PFSK-1 (cell line): ENCODE results near the gene ABCB7.

Experiments used
- FOXP2 ChIP-seq: optimal IDR thresholded peaks from 2 replicates; pipeline ENCODE3; 2011; ENCODE audit warnings: borderline replicate concordance, control low read depth, inconsistent platforms; ENCODE audit not compliant: insufficient read depth; ENCODE audit errors: extremely low read length, extremely low read depth
- POLR2AphosphoS5 ChIP-seq: IDR thresholded peaks from 2 replicates; pipeline ENCODE4 v1.6.1; 2012; ENCODE audit warnings: low read depth, mild to moderate bottlenecking, control low read depth, low read length, moderate library complexity
- SIN3A ChIP-seq: IDR thresholded peaks from 2 replicates; pipeline ENCODE4 v1.6.1; 2012; ENCODE audit warnings: mild to moderate bottlenecking, low read length, moderate library complexity, borderline replicate concordance; ENCODE audit not compliant: insufficient read depth
- TAF1 ChIP-seq: IDR thresholded peaks from 2 replicates; pipeline ENCODE4 v1.6.1; 2012; ENCODE audit warnings: low read length, control low read depth, borderline replicate concordance; ENCODE audit not compliant: insufficient read depth
- TF ChIP-seq, protein P1 (sequence below), 2 experiments: IDR thresholded peaks; 2 replicates each; pipeline versions ENCODE4 v1.6.1 to v1.8.0; 2011 to 2012; ENCODE audit warnings: low read depth in 2 of 2, low read length in 2 of 2, control low read depth in 1 of 2, inconsistent platforms in 1 of 2, mild to moderate bottlenecking in 1 of 2, moderate library complexity in 1 of 2; ENCODE audit not compliant: insufficient read depth in 1 of 2

ABCB7 gene

GRCh38 chrX:75051047-75051446 is 105.0 kb downstream of the ABCB7 start:
- TF ChIP-seq, protein P1, sequence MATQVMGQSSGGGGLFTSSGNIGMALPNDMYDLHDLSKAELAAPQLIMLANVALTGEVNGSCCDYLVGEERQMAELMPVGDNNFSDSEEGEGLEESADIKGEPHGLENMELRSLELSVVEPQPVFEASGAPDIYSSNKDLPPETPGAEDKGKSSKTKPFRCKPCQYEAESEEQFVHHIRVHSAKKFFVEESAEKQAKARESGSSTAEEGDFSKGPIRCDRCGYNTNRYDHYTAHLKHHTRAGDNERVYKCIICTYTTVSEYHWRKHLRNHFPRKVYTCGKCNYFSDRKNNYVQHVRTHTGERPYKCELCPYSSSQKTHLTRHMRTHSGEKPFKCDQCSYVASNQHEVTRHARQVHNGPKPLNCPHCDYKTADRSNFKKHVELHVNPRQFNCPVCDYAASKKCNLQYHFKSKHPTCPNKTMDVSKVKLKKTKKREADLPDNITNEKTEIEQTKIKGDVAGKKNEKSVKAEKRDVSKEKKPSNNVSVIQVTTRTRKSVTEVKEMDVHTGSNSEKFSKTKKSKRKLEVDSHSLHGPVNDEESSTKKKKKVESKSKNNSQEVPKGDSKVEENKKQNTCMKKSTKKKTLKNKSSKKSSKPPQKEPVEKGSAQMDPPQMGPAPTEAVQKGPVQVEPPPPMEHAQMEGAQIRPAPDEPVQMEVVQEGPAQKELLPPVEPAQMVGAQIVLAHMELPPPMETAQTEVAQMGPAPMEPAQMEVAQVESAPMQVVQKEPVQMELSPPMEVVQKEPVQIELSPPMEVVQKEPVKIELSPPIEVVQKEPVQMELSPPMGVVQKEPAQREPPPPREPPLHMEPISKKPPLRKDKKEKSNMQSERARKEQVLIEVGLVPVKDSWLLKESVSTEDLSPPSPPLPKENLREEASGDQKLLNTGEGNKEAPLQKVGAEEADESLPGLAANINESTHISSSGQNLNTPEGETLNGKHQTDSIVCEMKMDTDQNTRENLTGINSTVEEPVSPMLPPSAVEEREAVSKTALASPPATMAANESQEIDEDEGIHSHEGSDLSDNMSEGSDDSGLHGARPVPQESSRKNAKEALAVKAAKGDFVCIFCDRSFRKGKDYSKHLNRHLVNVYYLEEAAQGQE (IDR thresholded peaks at IDR 0.05; ENCODE audit: insufficient read depth in 1 of 2, low read depth in 2 of 2, low read length in 2 of 2): no peak
- no peak for TF ChIP-seq TAF1
- TF ChIP-seq SIN3A: no peak
- TF ChIP-seq POLR2AphosphoS5: no peak
- TF ChIP-seq FOXP2: no peak

DNA sequence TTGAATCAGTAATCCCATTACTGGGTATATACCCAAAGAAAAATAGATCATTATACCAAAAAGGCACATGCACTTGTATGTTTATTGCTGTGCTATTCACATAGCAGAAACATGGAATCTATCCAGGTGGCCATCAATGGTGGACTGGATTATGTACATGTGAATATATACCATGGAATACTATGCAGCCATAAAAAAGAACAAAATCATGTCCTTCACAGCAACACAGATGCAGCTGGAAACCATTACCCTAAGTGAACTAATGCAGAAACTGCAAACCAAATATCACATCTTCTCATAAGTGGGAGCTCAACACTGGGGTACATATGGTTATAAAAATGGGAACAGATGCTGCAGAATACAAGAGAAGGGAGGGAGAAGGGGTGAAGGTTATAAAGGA is 110.7 kb downstream of the ABCB7 start:
- no peak for TF ChIP-seq TAF1
- TF ChIP-seq, protein P1 (IDR thresholded peaks at IDR 0.05; ENCODE audit: insufficient read depth in 1 of 2, low read depth in 2 of 2, low read length in 2 of 2): no peak
- TF ChIP-seq POLR2AphosphoS5: no peak
- no peak for TF ChIP-seq SIN3A
- TF ChIP-seq FOXP2: no peak

- TF ChIP-seq POLR2AphosphoS5: no peak
- TF ChIP-seq, protein P1 (IDR thresholded peaks at IDR 0.05; ENCODE audit: insufficient read depth in 1 of 2, low read depth in 2 of 2, low read length in 2 of 2): no peak
- no peak for TF ChIP-seq SIN3A
- TF ChIP-seq FOXP2: no peak
Observed at GRCh38 chrX:75038925-75039324, 117.2 kb downstream of the ABCB7 start.
